HEK293 (cell line): ENCODE data around the gene PAFAH1B2.

Experiments used
- CTCF ChIA-PET: fragments of 350-600 bp; formaldehyde crosslinking; extraction: SDS; loops from one replicate; lab custom pipeline; 2021; ENCODE audit warnings: antibody characterized with exemption; lab: Yijun Ruan, JAX
- POLR2A ChIA-PET: fragments of 300-600 bp; formaldehyde crosslinking; extraction: SDS; loops from one replicate; lab custom pipeline; 2020; ENCODE audit warnings: antibody characterized with exemption, inconsistent platforms; lab: Yijun Ruan, JAX
- H3K27ac ChIP-seq: fragments of 200-500 bp; sonication (Bioruptor generic); 2 replicates; pipeline ENCODE4 v1.5.1; 2014; ENCODE audit warnings: low read depth, low read length, control low read depth, inconsistent platforms; ENCODE audit errors: extremely low read depth
- H3K36me3 ChIP-seq, 2 experiments: fragments of 200-500 bp in 1 of 2; sonication (Bioruptor generic) in 1 of 2; 1 replicate in 1 of 2; 2 replicates in 1 of 2; pipeline ENCODE4 v1.5.1; 2014 to 2017; ENCODE audit warnings: inconsistent platforms in 2 of 2, low read length in 2 of 2; ENCODE audit not compliant: control insufficient read depth in 2 of 2, insufficient read depth in 1 of 2
- H3K4me1 ChIP-seq: fragments of 200-500 bp; sonication (Bioruptor generic); 2 replicates; pipeline ENCODE4 v1.5.1; 2014; ENCODE audit warnings: mild to moderate bottlenecking, low read length, inconsistent platforms; ENCODE audit not compliant: control insufficient read depth, insufficient read depth
- H3K4me3 ChIP-seq: 2 replicates; pipeline ENCODE4 v1.5.1; 2011; ENCODE audit warnings: low read depth, mild to moderate bottlenecking, control low read depth, low read length, moderate library complexity
- H3K9me3 ChIP-seq: fragments of 200-500 bp; sonication (Bioruptor generic); 2 replicates; pipeline ENCODE4 v1.5.1; 2014; ENCODE audit warnings: low read depth, low read length, inconsistent platforms; ENCODE audit not compliant: control insufficient read depth, insufficient read depth
- BCL11A ChIP-seq: fragments of 450-650 bp; formaldehyde crosslinking; IDR thresholded peaks from 2 replicates; pipeline ENCODE4 v1.5.1; 2016; ENCODE audit warnings: low read depth, missing biosample characterization, missing genetic modification characterization
- GLIS1 ChIP-seq: fragments of 450-650 bp; formaldehyde crosslinking; IDR thresholded peaks from 2 replicates; pipeline ENCODE4 v1.5.1; 2016; ENCODE audit warnings: missing biosample characterization, missing genetic modification characterization
- REPIN1 ChIP-seq: fragments of 450-650 bp; formaldehyde crosslinking; IDR thresholded peaks from 2 replicates; pipeline ENCODE4 v1.5.1; 2017; ENCODE audit warnings: missing biosample characterization, missing genetic modification characterization, low read depth
- SP2 ChIP-seq: fragments of 450-650 bp; formaldehyde crosslinking; IDR thresholded peaks from 2 replicates; pipeline ENCODE4 v1.5.1; 2016; ENCODE audit warnings: missing biosample characterization, missing genetic modification characterization
- ZBTB48 ChIP-seq: fragments of 450-650 bp; formaldehyde crosslinking; IDR thresholded peaks from 2 replicates; pipeline ENCODE4 v1.5.1; 2016; ENCODE audit warnings: missing biosample characterization, missing genetic modification characterization
- ZBTB7A ChIP-seq: fragments of 450-650 bp; formaldehyde crosslinking; IDR thresholded peaks from 2 replicates; pipeline ENCODE4 v1.5.1; 2016; ENCODE audit warnings: low read depth, missing biosample characterization, missing genetic modification characterization
- ZEB2 ChIP-seq: fragments of 450-650 bp; formaldehyde crosslinking; IDR thresholded peaks from 2 replicates; pipeline ENCODE4 v1.5.1; 2016; ENCODE audit warnings: missing biosample characterization, missing genetic modification characterization
- ZNF140 ChIP-seq: fragments of 450-650 bp; formaldehyde crosslinking; IDR thresholded peaks from 2 replicates; pipeline ENCODE4 v1.5.1; 2016; ENCODE audit warnings: missing biosample characterization, missing genetic modification characterization
- ZNF16 ChIP-seq: fragments of 450-650 bp; formaldehyde crosslinking; IDR thresholded peaks from 2 replicates; pipeline ENCODE4 v1.5.1; 2016; ENCODE audit warnings: low read depth, missing biosample characterization, missing genetic modification characterization
- ZNF174 ChIP-seq: fragments of 450-650 bp; formaldehyde crosslinking; IDR thresholded peaks from 2 replicates; pipeline ENCODE4 v1.5.0; 2017; ENCODE audit warnings: missing biosample characterization, mild to moderate bottlenecking, missing genetic modification characterization
- ZNF221 ChIP-seq: fragments of 450-650 bp; formaldehyde crosslinking; IDR thresholded peaks from 2 replicates; pipeline ENCODE4 v1.5.1; 2017; ENCODE audit warnings: missing biosample characterization, missing genetic modification characterization, borderline replicate concordance
- ZNF394 ChIP-seq: fragments of 450-650 bp; formaldehyde crosslinking; IDR thresholded peaks from 2 replicates; pipeline ENCODE4 v1.5.1; 2016; ENCODE audit warnings: missing biosample characterization, missing genetic modification characterization, mild to moderate bottlenecking, moderate library complexity, borderline replicate concordance
- ZNF549 ChIP-seq: fragments of 450-650 bp; IDR thresholded peaks from 2 replicates; pipeline ENCODE4 v1.5.1; 2018; ENCODE audit warnings: missing biosample characterization, missing genetic modification characterization, mild to moderate bottlenecking, inconsistent platforms, moderate library complexity
- ZNF623 ChIP-seq: fragments of 450-650 bp; formaldehyde crosslinking; IDR thresholded peaks from 2 replicates; pipeline ENCODE4 v1.5.1; 2016; ENCODE audit warnings: missing biosample characterization, missing genetic modification characterization
- ZNF707 ChIP-seq: fragments of 450-650 bp; formaldehyde crosslinking; IDR thresholded peaks from 2 replicates; pipeline ENCODE4 v1.5.1; 2016; ENCODE audit warnings: missing biosample characterization, missing genetic modification characterization
- ZNF791 ChIP-seq: fragments of 450-650 bp; formaldehyde crosslinking; IDR thresholded peaks from 2 replicates; pipeline ENCODE4 v1.5.1; 2016; ENCODE audit warnings: missing biosample characterization, missing genetic modification characterization
- ZNF837 ChIP-seq: fragments of 450-650 bp; formaldehyde crosslinking; IDR thresholded peaks from 2 replicates; pipeline ENCODE4 v1.5.1; 2016; ENCODE audit warnings: missing biosample characterization, missing genetic modification characterization
- ZXDB ChIP-seq: fragments of 450-650 bp; formaldehyde crosslinking; IDR thresholded peaks from 2 replicates; pipeline ENCODE4 v1.5.1; 2016; ENCODE audit warnings: missing biosample characterization, missing genetic modification characterization
- TF ChIP-seq, protein P1 (sequence below): fragments of 450-650 bp; formaldehyde crosslinking; IDR thresholded peaks from 2 replicates; pipeline ENCODE4 v1.5.1; 2016; ENCODE audit warnings: missing biosample characterization, missing genetic modification characterization, borderline replicate concordance
- TF ChIP-seq, protein P2 (sequence below): fragments of 450-650 bp; formaldehyde crosslinking; IDR thresholded peaks from 2 replicates; pipeline ENCODE4 v1.5.1; 2016; ENCODE audit warnings: missing biosample characterization, missing genetic modification characterization
- TF ChIP-seq, protein P3 (sequence below): fragments of 450-650 bp; formaldehyde crosslinking; IDR thresholded peaks from 2 replicates; pipeline ENCODE4 v1.5.1; 2016; ENCODE audit warnings: missing biosample characterization, missing genetic modification characterization
- TF ChIP-seq, protein P4 (sequence below): fragments of 450-650 bp; formaldehyde crosslinking; IDR thresholded peaks from 2 replicates; pipeline ENCODE4 v1.5.1; 2017; ENCODE audit warnings: missing biosample characterization, missing genetic modification characterization

The PAFAH1B2 gene

DNA sequence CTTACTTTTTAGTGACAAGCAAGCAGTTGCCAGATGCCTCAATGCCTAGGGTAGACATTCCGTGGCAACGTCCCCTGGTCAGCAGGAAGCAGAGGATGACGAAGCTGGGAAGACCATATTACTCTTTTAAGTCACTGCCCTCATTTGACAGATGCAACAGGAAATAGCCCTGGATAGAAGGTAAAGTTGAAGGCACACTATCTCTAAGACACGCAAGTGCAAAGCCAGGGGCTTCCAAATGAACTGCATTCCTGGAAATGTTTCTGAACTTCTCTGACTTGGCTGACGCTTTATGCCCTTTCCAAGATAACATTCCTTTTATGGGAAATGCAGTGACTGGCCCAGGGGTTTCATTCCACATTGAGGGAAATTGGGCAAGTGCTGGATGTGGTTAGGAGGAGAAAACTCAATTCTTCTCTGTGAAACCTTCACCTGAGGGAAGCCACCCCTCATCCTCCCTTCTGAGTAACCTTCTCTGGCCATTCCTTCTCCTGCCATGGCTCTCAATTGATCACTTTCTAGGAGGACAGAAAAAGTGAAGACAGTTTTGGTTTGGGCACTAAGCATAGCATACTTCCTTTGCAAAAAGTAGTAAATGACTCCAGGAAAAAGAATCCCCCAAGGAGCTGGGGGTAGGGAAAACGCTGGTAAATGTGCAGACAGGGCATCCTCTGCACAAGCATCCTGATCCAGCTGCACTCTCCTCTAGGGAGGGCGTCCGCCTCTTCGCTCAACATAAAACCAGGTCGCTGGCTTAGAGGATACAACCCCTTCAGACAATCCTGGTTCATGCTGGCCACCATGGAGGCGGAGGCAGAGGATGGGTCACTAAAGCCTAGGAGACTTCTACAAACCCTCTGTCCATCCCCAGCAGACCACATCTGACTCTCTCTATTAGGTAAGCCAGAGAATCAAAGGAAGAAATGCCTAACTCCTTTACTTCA is 73.3 kb downstream of the PAFAH1B2 start:
- no peaks in the 10 kb centered on the region for H3K9me3 ChIP-seq
- peaks cover 3% of the 10 kb centered on the region; the same call in 1 of the 2 replicates for H3K4me1 ChIP-seq
- CTCF ChIA-PET, result interaction anchor here (0.6 to 2.5 kb wide), 2 partner anchors 9 to 627 kb away, joined by 3 to 9 read pairs; no protein-coding TSS in a partner anchor
- no peak overlapping the region for H3K4me3 ChIP-seq
- POLR2A ChIA-PET, result interaction anchor here (0.5 kb wide), 1 partner anchor 109 kb away, joined by 6 read pairs; no protein-coding TSS in a partner anchor
- TF ChIP-seq ZNF174 (no peak), ZBTB48 (tag by site-specific recombination) (no peak), ZEB2 (tag by site-specific recombination) (no peak), ZNF837 (tag by site-specific recombination) (no peak), ZNF140 (tag by site-specific recombination) (no peak)
- TF ChIP-seq, protein P1, sequence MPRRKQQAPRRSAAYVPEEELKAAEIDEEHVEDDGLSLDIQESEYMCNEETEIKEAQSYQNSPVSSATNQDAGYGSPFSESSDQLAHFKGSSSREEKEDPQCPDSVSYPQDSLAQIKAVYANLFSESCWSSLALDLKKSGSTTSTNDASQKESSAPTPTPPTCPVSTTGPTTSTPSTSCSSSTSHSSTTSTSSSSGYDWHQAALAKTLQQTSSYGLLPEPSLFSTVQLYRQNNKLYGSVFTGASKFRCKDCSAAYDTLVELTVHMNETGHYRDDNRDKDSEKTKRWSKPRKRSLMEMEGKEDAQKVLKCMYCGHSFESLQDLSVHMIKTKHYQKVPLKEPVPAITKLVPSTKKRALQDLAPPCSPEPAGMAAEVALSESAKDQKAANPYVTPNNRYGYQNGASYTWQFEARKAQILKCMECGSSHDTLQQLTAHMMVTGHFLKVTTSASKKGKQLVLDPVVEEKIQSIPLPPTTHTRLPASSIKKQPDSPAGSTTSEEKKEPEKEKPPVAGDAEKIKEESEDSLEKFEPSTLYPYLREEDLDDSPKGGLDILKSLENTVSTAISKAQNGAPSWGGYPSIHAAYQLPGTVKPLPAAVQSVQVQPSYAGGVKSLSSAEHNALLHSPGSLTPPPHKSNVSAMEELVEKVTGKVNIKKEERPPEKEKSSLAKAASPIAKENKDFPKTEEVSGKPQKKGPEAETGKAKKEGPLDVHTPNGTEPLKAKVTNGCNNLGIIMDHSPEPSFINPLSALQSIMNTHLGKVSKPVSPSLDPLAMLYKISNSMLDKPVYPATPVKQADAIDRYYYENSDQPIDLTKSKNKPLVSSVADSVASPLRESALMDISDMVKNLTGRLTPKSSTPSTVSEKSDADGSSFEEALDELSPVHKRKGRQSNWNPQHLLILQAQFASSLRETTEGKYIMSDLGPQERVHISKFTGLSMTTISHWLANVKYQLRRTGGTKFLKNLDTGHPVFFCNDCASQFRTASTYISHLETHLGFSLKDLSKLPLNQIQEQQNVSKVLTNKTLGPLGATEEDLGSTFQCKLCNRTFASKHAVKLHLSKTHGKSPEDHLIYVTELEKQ (tag by site-specific recombination), result no peak
- H3K27ac ChIP-seq, result no peak overlapping the region
- peaks cover 0 to 82% of the 10 kb centered on the region in 2 experiments; a peak in 1 of 3 replicates for H3K36me3 ChIP-seq

DNA sequence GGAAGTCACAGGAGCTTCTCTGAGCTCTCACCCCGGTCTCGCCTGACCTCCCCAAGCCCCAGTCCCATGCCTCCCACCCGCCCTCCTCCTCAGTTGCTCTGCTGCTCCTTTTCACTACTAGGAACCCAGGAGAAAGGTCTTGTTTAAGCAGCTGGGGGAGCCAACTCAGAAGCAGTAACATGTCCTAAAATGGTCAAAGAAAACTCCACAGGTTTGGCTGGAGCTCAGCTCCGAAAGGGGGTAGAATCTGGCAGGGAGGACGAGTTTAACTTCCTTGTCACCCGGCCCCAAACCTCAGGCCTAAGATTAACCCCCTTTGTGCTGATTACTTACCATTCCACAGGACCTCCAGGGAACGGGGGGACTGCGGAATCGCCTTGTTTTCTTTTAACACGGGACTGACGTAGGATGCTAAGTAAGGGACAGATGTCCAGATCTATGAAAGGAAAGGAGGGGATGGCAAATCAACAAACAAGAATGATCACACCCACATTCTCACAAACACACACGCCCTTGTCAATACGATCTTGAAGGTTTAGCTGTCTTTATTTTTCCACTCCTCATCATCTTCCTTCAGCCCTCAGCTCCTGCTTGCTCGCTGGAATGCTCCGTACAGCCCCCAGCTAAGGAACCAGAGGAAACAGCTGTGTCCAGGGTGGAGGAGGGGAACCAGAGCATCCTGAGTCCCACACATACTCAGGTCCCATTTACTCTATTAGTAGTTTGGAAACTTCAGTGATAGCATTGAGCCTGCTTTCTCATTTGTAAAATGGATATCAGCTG is 74.2 kb downstream of the PAFAH1B2 start:
- Histone ChIP-seq H3K27ac (no peak overlapping the region), H3K36me3 (peaks cover 0 to 81% of the 10 kb centered on the region in 2 experiments; a peak in 1 of 3 replicates), H3K4me1 (peaks cover 3% of the 10 kb centered on the region; the same call in 1 of the 2 replicates), H3K9me3 (no peaks in the 10 kb centered on the region), H3K4me3 (no peak overlapping the region)
- ChIA-PET CTCF (interaction anchor here (0.6 to 2.5 kb wide), 4 partner anchors 8 to 68 kb away, joined by 3 to 9 read pairs (median 3); no protein-coding TSS in a partner anchor), POLR2A (interaction anchor here (0.5 to 0.9 kb wide), 2 partner anchors 40 to 108 kb away, joined by 3 to 6 read pairs; partner anchors contain the start of gene SIDT2)
- no peak for TF ChIP-seq ZXDB
- TF ChIP-seq ZNF549 (tag by site-specific recombination), result no peak
- TF ChIP-seq ZNF394 (tag by site-specific recombination), result no peak
- TF ChIP-seq, protein P2, sequence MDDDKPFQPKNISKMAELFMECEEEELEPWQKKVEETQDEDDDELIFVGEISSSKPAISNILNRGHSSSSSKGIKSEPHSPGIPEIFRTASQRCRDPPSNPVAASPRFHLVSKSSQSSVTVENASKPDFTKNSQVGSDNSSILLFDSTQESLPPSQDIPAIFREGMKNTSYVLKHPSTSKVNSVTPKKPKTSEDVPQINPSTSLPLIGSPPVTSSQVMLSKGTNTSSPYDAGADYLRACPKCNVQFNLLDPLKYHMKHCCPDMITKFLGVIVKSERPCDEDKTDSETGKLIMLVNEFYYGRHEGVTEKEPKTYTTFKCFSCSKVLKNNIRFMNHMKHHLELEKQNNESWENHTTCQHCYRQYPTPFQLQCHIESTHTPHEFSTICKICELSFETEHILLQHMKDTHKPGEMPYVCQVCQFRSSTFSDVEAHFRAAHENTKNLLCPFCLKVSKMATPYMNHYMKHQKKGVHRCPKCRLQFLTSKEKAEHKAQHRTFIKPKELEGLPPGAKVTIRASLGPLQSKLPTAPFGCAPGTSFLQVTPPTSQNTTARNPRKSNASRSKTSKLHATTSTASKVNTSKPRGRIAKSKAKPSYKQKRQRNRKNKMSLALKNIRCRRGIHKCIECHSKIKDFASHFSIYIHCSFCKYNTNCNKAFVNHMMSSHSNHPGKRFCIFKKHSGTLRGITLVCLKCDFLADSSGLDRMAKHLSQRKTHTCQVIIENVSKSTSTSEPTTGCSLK (tag by site-specific recombination), result no peak
- no peak for TF ChIP-seq BCL11A (tag by site-specific recombination)
- no peak for TF ChIP-seq ZNF16 (tag by site-specific recombination)
- no peak for TF ChIP-seq SP2 (tag by site-specific recombination)
- TF ChIP-seq ZNF707, result no peak
- TF ChIP-seq ZNF623 (tag by site-specific recombination), result no peak
- no peak for TF ChIP-seq ZBTB7A (tag by site-specific recombination)
- no peak for TF ChIP-seq ZNF221 (tag by site-specific recombination)
- TF ChIP-seq ZNF791, result no peak
- no peak for TF ChIP-seq GLIS1 (tag by site-specific recombination)
- TF ChIP-seq REPIN1 (tag by site-specific recombination), result no peak
- TF ChIP-seq, protein P3, sequence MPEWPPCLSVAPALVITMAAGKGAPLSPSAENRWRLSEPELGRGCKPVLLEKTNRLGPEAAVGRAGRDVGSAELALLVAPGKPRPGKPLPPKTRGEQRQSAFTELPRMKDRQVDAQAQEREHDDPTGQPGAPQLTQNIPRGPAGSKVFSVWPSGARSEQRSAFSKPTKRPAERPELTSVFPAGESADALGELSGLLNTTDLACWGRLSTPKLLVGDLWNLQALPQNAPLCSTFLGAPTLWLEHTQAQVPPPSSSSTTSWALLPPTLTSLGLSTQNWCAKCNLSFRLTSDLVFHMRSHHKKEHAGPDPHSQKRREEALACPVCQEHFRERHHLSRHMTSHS (tag by site-specific recombination), result no peak
- TF ChIP-seq, protein P4, sequence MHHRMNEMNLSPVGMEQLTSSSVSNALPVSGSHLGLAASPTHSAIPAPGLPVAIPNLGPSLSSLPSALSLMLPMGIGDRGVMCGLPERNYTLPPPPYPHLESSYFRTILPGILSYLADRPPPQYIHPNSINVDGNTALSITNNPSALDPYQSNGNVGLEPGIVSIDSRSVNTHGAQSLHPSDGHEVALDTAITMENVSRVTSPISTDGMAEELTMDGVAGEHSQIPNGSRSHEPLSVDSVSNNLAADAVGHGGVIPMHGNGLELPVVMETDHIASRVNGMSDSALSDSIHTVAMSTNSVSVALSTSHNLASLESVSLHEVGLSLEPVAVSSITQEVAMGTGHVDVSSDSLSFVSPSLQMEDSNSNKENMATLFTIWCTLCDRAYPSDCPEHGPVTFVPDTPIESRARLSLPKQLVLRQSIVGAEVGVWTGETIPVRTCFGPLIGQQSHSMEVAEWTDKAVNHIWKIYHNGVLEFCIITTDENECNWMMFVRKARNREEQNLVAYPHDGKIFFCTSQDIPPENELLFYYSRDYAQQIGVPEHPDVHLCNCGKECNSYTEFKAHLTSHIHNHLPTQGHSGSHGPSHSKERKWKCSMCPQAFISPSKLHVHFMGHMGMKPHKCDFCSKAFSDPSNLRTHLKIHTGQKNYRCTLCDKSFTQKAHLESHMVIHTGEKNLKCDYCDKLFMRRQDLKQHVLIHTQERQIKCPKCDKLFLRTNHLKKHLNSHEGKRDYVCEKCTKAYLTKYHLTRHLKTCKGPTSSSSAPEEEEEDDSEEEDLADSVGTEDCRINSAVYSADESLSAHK (tag by site-specific recombination), result no peak
